Heart left ventricle (tissue), 16 donors: ENCODE data around the gene AGPAT1. TPM values are rescaled to one million over a fixed set of nuclear protein-coding genes. Genes with fewer than 3 reads are reported as not detected.

ENCODE experiments used
- ATAC-seq, 4 donors: fragments of 200-7000 bp; cut with Tn5 transposase; one replicate each; pipeline ENCODE4 v1.9.1; 2020 to 2022; ENCODE audit warnings: moderate library complexity in 4 of 4, mild to moderate bottlenecking in 3 of 4, moderate number of reproducible peaks in 1 of 4
- DNase-seq, 5 donors: peaks; one replicate each; pipeline ENCODE4 v3.0.0-alpha.2; 2020
- H3K27ac ChIP-seq, 12 donors: fragments of 200-600 bp; sonication (generic) in 4 of 12; one replicate each; pipeline versions ENCODE4 v1.5.0 to v1.8.0; 2016 to 2022; ENCODE audit warnings: mild to moderate bottlenecking in 2 of 12
- H3K27me3 ChIP-seq, 9 donors: fragments of 200-600 bp; sonication (generic) in 2 of 9; one replicate each; pipeline versions ENCODE4 v1.5.1 to v1.8.0; 2016 to 2022; ENCODE audit warnings: mild to moderate bottlenecking in 3 of 9
- H3K36me3 ChIP-seq, 9 donors: fragments of 200-600 bp; sonication (generic) in 2 of 9; one replicate each; pipeline versions ENCODE4 v1.5.0 to v1.8.0; 2018 to 2022; ENCODE audit warnings: mild to moderate bottlenecking in 2 of 9
- H3K4me1 ChIP-seq, 12 donors: fragments of 200-600 bp; sonication (generic) in 4 of 12; one replicate each; pipeline versions ENCODE4 v1.5.0 to v1.8.0; 2016 to 2022; ENCODE audit warnings: mild to moderate bottlenecking in 3 of 12
- H3K4me3 ChIP-seq, 12 donors: fragments of 200-600 bp; sonication (generic) in 4 of 12; one replicate each; pipeline versions ENCODE4 v1.5.0 to v1.8.0; 2017 to 2022; ENCODE audit warnings: mild to moderate bottlenecking in 9 of 12, moderate library complexity in 4 of 12
- H3K9me3 ChIP-seq, 12 donors: fragments of 200-600 bp; sonication (generic) in 4 of 12; one replicate each; pipeline versions ENCODE4 v1.5.0 to v1.8.0; 2016 to 2022; ENCODE audit warnings: mild to moderate bottlenecking in 1 of 12
- POLR2A ChIP-seq, 2 donors: fragments of 450-650 bp; IDR thresholded peaks; one replicate each; pipeline ENCODE4 v1.6.1; 2017; ENCODE audit warnings: antibody characterized with exemption in 2 of 2, mild to moderate bottlenecking in 2 of 2, moderate library complexity in 2 of 2
- WGBS, 4 donors: extraction: QIAGEN DNeasy Blood & Tissue Kit in 2 of 4; methylation state at CpG; one replicate each; pipeline versions ENCODE4 v1.1.5 to v1.1.7; 2013 to 2018; 5-methylcytosine and 5-hydroxymethylcytosine counted together
- intact Hi-C, 10 donors: fragments of 100-400 bp; cut with DNase I; formaldehyde crosslinking; loops; one replicate each; pipeline versions ENCODE4 v1.11.1 to v1.14.2; 2022
- long read RNA-seq, 3 donors: library from polyadenylated mRNA; unstranded; transcript quantifications; one replicate each; pipeline ENCODE4 v2.0.0, GENCODE V29; 2020 to 2021
- polyA plus RNA-seq, 2 donors: library from polyadenylated mRNA; stranded (reverse); fragments of 200-250 nt; gene quantifications; one replicate each; pipeline ENCODE4 v1.2.3, GENCODE V29; 2013
- total RNA-seq, 9 donors: library from RNA; depleted of rRNA in 2 of 9; stranded (reverse); fragments of >200 nt in 2 of 9; fragmentation: NEBNext Ultra II Directional in 3 of 9; extraction: Animal tissue kit (Norgen Biotek cat#: 25700) in 3 of 9; gene quantifications; one replicate each; pipeline versions ENCODE4 v1.1.0 to v1.2.4, GENCODE V29; 2016 to 2023
- TF ChIP-seq, protein P1 (sequence below), 12 donors: fragments of 200-600 bp; sonication (generic) in 4 of 12; IDR thresholded peaks; one replicate each; pipeline versions ENCODE4 v1.5.0 to v1.8.0; 2018 to 2022; ENCODE audit warnings: antibody characterized with exemption in 12 of 12, mild to moderate bottlenecking in 5 of 12
- donor health status: ischemic (EF 13 %, LVEDD 7.1; RV severe dilation, severe dysfunction).
- donor health status: healthy with polysubstance abuse.
- donor health status: DM: no; HTN: yes; CAD: no.
- donor health status: DM: no; HTN: no; CAD: no.
- donor health status: ischemic (EF 25% LVEDD 6.9; RV normal size, moderate dysfunction).
- donor health status: ischemic (EF 25% LVEDD 5.7; RV mildly dilated, moderate dysfunction).
- donor health status: healthy.
- donor health status: DM: yes; HTN: yes; CAD: no.
- donor health status: ischemic (EF 35%, LVEDD 5.7; RV mildly dilated, moderate dysfunction).
- donor health status: nonischemic (EF 11% LVEDD 7.7; RV severe dilation, severe dysfunction).
- donor health status: DM: yes; HTN: yes; CAD: no.
- donor health status: PGD.
- donor health status: ischemic (EF 29% LVEDD 5.4; RV normal size, mild dysfunction).
- donor health status: nonischemic (EF 23%, LVEDD 6.1; RV moderate dilation, normal function).

AGPAT1 gene, protein sequence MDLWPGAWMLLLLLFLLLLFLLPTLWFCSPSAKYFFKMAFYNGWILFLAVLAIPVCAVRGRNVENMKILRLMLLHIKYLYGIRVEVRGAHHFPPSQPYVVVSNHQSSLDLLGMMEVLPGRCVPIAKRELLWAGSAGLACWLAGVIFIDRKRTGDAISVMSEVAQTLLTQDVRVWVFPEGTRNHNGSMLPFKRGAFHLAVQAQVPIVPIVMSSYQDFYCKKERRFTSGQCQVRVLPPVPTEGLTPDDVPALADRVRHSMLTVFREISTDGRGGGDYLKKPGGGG
- total RNA-seq, result 10 to 100 TPM; 45.5 to 61.7 (median 51.0) TPM
- 10 to 100 TPM; 43.5 to 79.1 TPM for polyA plus RNA-seq
- long read RNA-seq, donor 1, transcript AGPAT1-203 (7 exons, 2,234 nt), result major isoform, 5 of 26 reads
- long read RNA-seq, donor 1, partial matches to known transcripts, result 6 of 26 reads
- long read RNA-seq, donor 1, other reads (novel, unspliced or antisense), result 13 of 26 reads
- long read RNA-seq, donor 2, transcript AGPAT1-203 (7 exons, 2,234 nt), result major isoform, 8 of 47 reads
- long read RNA-seq, donor 2, transcript AGPAT1-206 (7 exons, 2,496 nt), result major isoform, 8 of 47 reads
- long read RNA-seq, donor 2, partial matches to known transcripts, result 6 of 47 reads
- long read RNA-seq, donor 2, other reads (novel, unspliced or antisense), result 23 of 47 reads
- long read RNA-seq, donor 3, transcript AGPAT1-203 (7 exons, 2,234 nt), result major isoform, 10 of 41 reads
- long read RNA-seq, donor 3, partial matches to known transcripts, result 7 of 41 reads
- long read RNA-seq, donor 3, other reads (novel, unspliced or antisense), result 22 of 41 reads

DNA sequence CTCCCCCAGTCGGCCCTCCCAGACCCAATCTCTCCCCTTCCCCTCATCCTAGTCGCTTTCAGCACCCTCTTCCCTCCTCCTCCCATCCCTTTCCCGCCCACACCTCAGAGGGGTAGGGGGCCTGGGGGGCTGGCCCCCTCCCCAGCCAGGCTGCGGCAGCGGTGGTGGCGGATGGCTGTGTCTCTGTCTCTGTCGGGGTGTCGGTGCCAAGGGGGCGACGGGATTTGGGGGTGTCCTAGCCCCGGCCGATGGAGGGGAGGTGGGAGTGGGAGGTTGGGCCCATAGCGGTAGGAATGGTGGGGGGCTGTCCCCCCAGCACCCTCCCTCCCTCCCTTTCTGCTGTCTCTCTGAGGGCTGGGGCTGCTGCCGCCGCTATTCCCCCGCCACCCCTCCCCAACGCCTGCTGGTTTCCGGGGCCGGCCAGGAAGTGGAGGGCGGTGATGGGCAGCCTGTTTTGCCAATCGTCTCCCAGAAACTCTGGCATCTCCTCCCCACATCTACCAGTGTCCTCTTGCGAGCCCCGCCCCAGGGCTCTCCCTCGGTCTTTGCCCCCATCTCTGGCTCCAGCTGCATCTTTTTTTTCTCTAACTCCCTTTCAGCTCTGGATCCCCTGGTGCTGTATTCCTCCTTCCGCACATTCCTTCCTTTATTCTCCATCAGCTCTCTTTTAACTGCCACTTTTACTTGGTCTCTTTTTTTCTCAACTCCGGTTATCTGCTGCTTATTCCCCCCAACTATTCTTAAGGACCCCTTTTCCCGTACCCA is at the start of gene AGPAT1:
Gene AGPAT1 (minus strand): TSS at position 374 of the 765 bp plus-strand sequence. CDS start 4,588 bp downstream, outside the sequence.
- Histone ChIP-seq H3K27me3 (no peaks in the 10 kb centered on the region), H3K4me3 (peak within 1 kb of the TSS; percentile 61 to 99 (median 88)), H3K36me3 (peaks cover 0 to 22% (median 15%) of the 10 kb centered on the region in 9 donors), H3K4me1 (peaks cover 11 to 57% (median 38%) of the 10 kb centered on the region in 12 donors), H3K27ac (peak within 1 kb of the TSS; percentile 87 to 100 (median 97)), H3K9me3 (no peaks in the 10 kb centered on the region)
- DNase-seq (peak; percentile 98 to 100 (median 99)), ATAC-seq (peak; percentile 65 to 77 (median 75))
- TF ChIP-seq, protein P1, sequence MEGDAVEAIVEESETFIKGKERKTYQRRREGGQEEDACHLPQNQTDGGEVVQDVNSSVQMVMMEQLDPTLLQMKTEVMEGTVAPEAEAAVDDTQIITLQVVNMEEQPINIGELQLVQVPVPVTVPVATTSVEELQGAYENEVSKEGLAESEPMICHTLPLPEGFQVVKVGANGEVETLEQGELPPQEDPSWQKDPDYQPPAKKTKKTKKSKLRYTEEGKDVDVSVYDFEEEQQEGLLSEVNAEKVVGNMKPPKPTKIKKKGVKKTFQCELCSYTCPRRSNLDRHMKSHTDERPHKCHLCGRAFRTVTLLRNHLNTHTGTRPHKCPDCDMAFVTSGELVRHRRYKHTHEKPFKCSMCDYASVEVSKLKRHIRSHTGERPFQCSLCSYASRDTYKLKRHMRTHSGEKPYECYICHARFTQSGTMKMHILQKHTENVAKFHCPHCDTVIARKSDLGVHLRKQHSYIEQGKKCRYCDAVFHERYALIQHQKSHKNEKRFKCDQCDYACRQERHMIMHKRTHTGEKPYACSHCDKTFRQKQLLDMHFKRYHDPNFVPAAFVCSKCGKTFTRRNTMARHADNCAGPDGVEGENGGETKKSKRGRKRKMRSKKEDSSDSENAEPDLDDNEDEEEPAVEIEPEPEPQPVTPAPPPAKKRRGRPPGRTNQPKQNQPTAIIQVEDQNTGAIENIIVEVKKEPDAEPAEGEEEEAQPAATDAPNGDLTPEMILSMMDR (IDR thresholded peaks at IDR 0.05), result no peak
- TF ChIP-seq POLR2A (IDR thresholded peaks at IDR 0.05), result peak in 1 of 2 donors; percentile 78
- intact Hi-C loops, result loop anchor here in 4 of 10 donors (1.0 to 10.0 kb wide), 6 partner anchors 21 to 511 kb away; partner anchors contain the start of genes C6orf47 (in 2 of the 4), CSNK2B (in 2 of the 4), FKBPL (in 2 of the 4) and GPANK1 (in 2 of the 4)
- 0 to 1% (median 1%) methylated on average over 16 to 27 of the region's 27 CpGs for WGBS, 4 donors

DNA sequence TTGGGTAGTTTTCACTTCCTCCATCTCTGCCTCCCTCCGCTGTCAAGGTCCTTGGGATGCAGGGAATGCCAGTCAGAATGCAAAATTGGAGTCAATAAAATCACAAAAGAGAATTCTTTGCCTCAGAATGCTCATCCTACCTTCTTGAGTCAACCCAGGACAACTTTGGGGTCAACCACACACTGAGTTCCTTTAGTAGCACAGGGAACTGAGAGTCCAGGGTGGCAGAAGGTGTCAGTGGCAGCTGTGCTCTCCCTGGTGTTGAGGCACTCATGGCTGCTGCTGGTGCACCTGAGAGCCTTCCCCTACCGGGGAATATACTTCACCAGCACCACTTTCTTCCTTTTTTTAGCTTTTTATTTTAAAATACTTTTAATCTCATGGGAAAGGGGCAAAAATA is 48.8 kb upstream of the AGPAT1 start:
- no peaks in the 10 kb centered on the region for H3K27me3 ChIP-seq
- no peak for DNase-seq
- ATAC-seq, result no peak
- no peak overlapping the region for H3K4me3 ChIP-seq
- H3K4me1 ChIP-seq, result peaks cover 0 to 6% (median 0%) of the 10 kb centered on the region in 12 donors
- intact Hi-C loops, result no loop called here
- TF ChIP-seq, protein P1 (IDR thresholded peaks at IDR 0.05), result no peak
- TF ChIP-seq POLR2A (IDR thresholded peaks at IDR 0.05), result no peak
- peak overlapping the region in 11 of 12 donors; percentile 32 to 98 (median 92) for H3K27ac ChIP-seq
- H3K9me3 ChIP-seq, result no peaks in the 10 kb centered on the region
- 71 to 85% (median 81%) methylated on average over 2 of the region's 2 CpGs for WGBS, 4 donors
- H3K36me3 ChIP-seq, result peaks cover 0 to 24% (median 4%) of the 10 kb centered on the region in 9 donors

DNA sequence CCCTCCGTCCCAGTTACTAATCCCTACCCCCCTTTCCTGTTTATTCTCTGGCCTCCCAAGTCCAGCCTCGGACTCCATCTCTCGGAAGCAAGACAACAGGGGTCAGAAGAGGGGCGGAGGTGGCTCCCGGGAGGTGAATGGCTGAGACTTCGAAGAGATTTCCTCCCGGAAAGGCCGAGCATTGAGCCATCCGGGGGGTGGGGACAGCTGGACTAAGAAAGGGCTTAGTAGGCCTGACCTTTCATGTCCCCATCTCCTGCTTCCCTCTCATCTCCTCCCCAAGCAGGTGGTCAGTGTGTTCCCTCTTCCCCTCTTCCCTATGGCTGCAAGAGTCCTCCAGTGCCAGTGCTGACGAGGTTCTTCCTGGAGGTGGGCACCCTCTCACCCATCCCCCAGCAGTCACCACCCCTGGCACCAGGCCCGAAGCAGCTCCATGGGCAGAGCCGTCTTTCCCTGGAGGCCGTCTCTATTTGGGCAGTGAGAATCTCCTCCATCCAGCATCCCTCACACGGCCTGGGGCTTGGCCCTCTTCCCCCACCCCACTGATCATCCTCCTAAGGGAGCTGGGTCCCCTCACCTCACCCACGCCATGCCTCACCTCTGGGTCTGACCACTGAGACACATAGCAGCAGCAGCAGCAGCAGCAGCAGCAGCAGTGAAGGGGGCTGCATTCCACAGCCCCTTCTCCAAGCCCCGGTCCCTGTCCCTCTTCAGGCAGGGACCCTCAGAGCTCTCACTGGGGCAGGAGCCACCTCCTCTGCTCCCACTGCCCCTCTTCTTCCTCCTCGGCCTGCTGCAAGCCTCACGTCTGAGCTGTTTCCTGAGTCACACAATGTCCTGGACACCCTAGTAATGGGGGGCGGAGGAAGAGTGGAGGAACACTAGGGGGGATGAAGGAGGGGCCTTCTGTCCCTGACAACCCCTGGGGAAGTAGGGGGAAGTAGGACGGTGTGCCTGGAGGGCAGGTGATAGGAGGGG is 47.7 kb upstream of the AGPAT1 start, which contains the start of gene NOTCH4:
Gene NOTCH4 (minus strand): TSS at position 810 of the 978 bp plus-strand sequence. CDS start 139 bp downstream, at position 671.
- intact Hi-C loops, result no loop called here
- peaks cover 0 to 34% (median 8%) of the 10 kb centered on the region in 9 donors for H3K36me3 ChIP-seq
- ATAC-seq (peak; percentile 65 to 90 (median 78)), DNase-seq (peak in 4 of 5 donors; percentile 50 to 74 (median 68))
- TF ChIP-seq, protein P1 (IDR thresholded peaks at IDR 0.05), result no peak
- peak in 1 of 2 donors; percentile 38 for TF ChIP-seq POLR2A (IDR thresholded peaks at IDR 0.05)
- H3K27ac ChIP-seq, result peak within 1 kb of the TSS; percentile 73 to 98 (median 92)
- H3K27me3 ChIP-seq, result no peaks in the 10 kb centered on the region
- H3K9me3 ChIP-seq, result no peaks in the 10 kb centered on the region
- WGBS, 4 donors, result 38 to 51% (median 43%) methylated on average over 20 of the region's 20 CpGs
- H3K4me3 ChIP-seq, result peak within 1 kb of the TSS; percentile 14 to 66 (median 52)
- peaks cover 0 to 6% (median 0%) of the 10 kb centered on the region in 12 donors for H3K4me1 ChIP-seq
